Gastrocnemius medialis (tissue), 4 donors: Measurements from ENCODE around the gene TIMM17B. TPM values are rescaled to one million over a fixed set of nuclear protein-coding genes. Genes with fewer than 3 reads are reported as not detected.

Source experiments
- ATAC-seq, 2 donors: fragments of 150-250 bp; one replicate each; pipeline ENCODE4 v1.9.1; 2016
- DNase-seq, 2 donors: peaks; one replicate each; pipeline ENCODE4 v3.0.0-alpha.2; 2019
- H3K27ac ChIP-seq, 4 donors: fragments of 200-600 bp; sonication (generic); 1 replicate in 1 of 4; 2 replicates in 3 of 4; pipeline ENCODE4 v1.5.1; 2016 to 2018; ENCODE audit warnings: mild to moderate bottlenecking in 2 of 4, moderate library complexity in 1 of 4
- H3K27me3 ChIP-seq, 3 donors: fragments of 200-600 bp; sonication (generic) in 2 of 3; 1 replicate in 1 of 3; 2 replicates in 2 of 3; pipeline versions ENCODE4 v1.5.1 to v1.6.0; 2016 to 2019; ENCODE audit warnings: mild to moderate bottlenecking in 1 of 3, moderate library complexity in 1 of 3
- H3K36me3 ChIP-seq, 2 donors: fragments of 200-600 bp; sonication (generic) in 1 of 2; one replicate each; pipeline ENCODE4 v1.5.1; 2017 to 2018
- H3K4me1 ChIP-seq, 2 donors: fragments of 200-600 bp; sonication (generic) in 1 of 2; one replicate each; pipeline ENCODE4 v1.5.1; 2016 to 2017; ENCODE audit warnings: mild to moderate bottlenecking in 2 of 2
- H3K4me3 ChIP-seq, 4 donors: fragments of 200-600 bp; sonication (generic) in 3 of 4; 1 replicate in 1 of 4; 2 replicates in 3 of 4; pipeline ENCODE4 v1.5.1; 2016 to 2019; ENCODE audit warnings: mild to moderate bottlenecking in 2 of 4
- H3K9me3 ChIP-seq, 3 donors: fragments of 200-600 bp; sonication (generic) in 2 of 3; 1 replicate in 1 of 3; 2 replicates in 2 of 3; pipeline ENCODE4 v1.5.1; 2016 to 2019
- POLR2A ChIP-seq, 2 donors: fragments of 450-650 bp; IDR thresholded peaks; one replicate each; pipeline ENCODE4 v1.6.1; 2017; ENCODE audit warnings: antibody characterized with exemption in 2 of 2, mild to moderate bottlenecking in 2 of 2, moderate library complexity in 2 of 2
- in situ Hi-C, 4 donors: fragments of 200-750 bp; cut with MboI; loops; one replicate each; pipeline versions ENCODE4 v1.15.0 to v1.8.0; 2017; ENCODE audit warnings: low sequenced_read_pairs in 4 of 4
- intact Hi-C: fragments of 100-400 bp; cut with DNase I; formaldehyde crosslinking; loops from one replicate; pipeline ENCODE4 v1.15.1; 2023; ENCODE audit warnings: low total_unique reads
- total RNA-seq, 4 donors: library from RNA; depleted of rRNA; stranded (reverse); fragments of >200 nt; gene quantifications; one replicate each; pipeline versions ENCODE4 v1.1.0 to v1.2.3, GENCODE V29; 2016
- TF ChIP-seq, protein P1 (sequence below), 5 experiments: fragments of 450-650 bp in 3 of 5; fragments of 200-600 bp in 2 of 5; sonication (generic) in 2 of 5; IDR thresholded peaks in 4 of 5; conservative IDR thresholded peaks in 1 of 5; 1 replicate in 4 of 5; 2 replicates in 1 of 5; pipeline ENCODE4 v1.5.1; 2016 to 2019; ENCODE audit warnings: antibody characterized with exemption in 5 of 5, mild to moderate bottlenecking in 3 of 5, moderate library complexity in 3 of 5

TIMM17B gene
- total RNA-seq, 4 donors from 2014 or later: 53.3 to 103 (median 68.5) TPM

DNA sequence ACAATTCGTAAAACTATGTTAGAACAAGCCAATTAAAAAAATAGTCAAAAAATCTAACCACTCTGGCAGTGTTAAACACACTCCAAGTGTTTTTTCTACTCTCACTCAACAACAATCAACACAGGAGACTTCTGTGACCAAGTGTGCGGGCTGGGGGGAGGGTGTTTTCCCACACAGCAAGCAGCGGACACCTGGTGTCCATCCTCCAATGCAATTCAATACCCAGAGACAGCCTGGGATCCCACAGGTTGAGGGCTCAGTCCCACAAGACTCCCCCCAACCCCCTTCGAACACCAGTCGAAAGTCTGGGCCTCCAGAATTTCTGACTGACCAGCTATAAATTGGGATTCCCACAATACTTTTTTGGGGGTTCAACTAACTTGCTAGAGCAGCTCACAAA is 29.6 kb upstream of the TIMM17B start:
- H3K27ac ChIP-seq: no peak overlapping the region
- TF ChIP-seq, protein P1, sequence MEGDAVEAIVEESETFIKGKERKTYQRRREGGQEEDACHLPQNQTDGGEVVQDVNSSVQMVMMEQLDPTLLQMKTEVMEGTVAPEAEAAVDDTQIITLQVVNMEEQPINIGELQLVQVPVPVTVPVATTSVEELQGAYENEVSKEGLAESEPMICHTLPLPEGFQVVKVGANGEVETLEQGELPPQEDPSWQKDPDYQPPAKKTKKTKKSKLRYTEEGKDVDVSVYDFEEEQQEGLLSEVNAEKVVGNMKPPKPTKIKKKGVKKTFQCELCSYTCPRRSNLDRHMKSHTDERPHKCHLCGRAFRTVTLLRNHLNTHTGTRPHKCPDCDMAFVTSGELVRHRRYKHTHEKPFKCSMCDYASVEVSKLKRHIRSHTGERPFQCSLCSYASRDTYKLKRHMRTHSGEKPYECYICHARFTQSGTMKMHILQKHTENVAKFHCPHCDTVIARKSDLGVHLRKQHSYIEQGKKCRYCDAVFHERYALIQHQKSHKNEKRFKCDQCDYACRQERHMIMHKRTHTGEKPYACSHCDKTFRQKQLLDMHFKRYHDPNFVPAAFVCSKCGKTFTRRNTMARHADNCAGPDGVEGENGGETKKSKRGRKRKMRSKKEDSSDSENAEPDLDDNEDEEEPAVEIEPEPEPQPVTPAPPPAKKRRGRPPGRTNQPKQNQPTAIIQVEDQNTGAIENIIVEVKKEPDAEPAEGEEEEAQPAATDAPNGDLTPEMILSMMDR (IDR thresholded peaks at IDR 0.05 in 4 of 5, conservative IDR thresholded peaks at IDR 0.05 in 1 of 5): no peak
- TF ChIP-seq POLR2A (IDR thresholded peaks at IDR 0.05): no peak
- H3K36me3 ChIP-seq: peaks cover 0 to 32% of the 10 kb centered on the region in 2 donors
- in situ Hi-C loops (loop anchor here in 1 of 4 donors (25.0 kb wide), 1 partner anchor 290 kb away; no protein-coding TSS in a partner anchor), intact Hi-C loops (no loop called here)
- H3K9me3 ChIP-seq: no peaks in the 10 kb centered on the region
- H3K4me3 ChIP-seq: no peak overlapping the region
- no peaks in the 10 kb centered on the region for H3K27me3 ChIP-seq
- no peaks in the 10 kb centered on the region for H3K4me1 ChIP-seq
- ATAC-seq (no peak), DNase-seq (no peak)

- ATAC-seq (no peak), DNase-seq (no peak)
- intact Hi-C loops (no loop called here), in situ Hi-C loops (no loop called here)
- Histone ChIP-seq H3K36me3 (peaks cover 0 to 17% of the 10 kb centered on the region in 2 donors), H3K4me1 (peaks cover 0 to 4% of the 10 kb centered on the region in 2 donors), H3K27me3 (no peaks in the 10 kb centered on the region), H3K4me3 (no peak overlapping the region), H3K27ac (no peak overlapping the region), H3K9me3 (no peaks in the 10 kb centered on the region)
- no peak for TF ChIP-seq POLR2A (IDR thresholded peaks at IDR 0.05)
- TF ChIP-seq, protein P1 (IDR thresholded peaks at IDR 0.05 in 4 of 5, conservative IDR thresholded peaks at IDR 0.05 in 1 of 5): no peak
These were observed 26.7 kb upstream of the TIMM17B start for GRCh38 chrX:48924270-48924669.

DNA sequence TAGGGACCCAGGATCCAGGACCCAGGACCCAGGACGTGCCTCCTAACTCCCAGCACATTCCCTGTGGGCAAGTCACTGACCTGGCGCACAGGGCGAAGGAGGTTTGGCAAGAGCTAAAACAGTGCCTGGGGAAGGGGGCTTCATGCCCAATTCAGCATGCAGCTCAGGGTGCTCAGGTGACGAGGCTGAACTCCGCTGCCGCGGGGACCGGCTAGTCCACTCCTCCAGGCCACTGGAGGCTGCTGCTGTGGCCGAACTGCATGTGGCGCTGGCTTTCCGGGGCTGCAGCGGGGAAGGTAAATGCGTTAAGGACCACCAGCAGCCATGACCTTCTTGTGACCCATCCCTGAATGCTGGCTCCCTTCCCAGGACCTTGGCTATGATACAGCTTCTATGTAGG is 26.2 kb upstream of the TIMM17B start:
- Histone ChIP-seq H3K36me3 (peaks cover 0 to 17% of the 10 kb centered on the region in 2 donors), H3K27me3 (no peaks in the 10 kb centered on the region), H3K4me1 (peaks cover 0 to 4% of the 10 kb centered on the region in 2 donors), H3K4me3 (no peak overlapping the region), H3K9me3 (no peaks in the 10 kb centered on the region), H3K27ac (no peak overlapping the region)
- ATAC-seq (no peak), DNase-seq (no peak)
- in situ Hi-C loops (no loop called here), intact Hi-C loops (no loop called here)
- TF ChIP-seq, protein P1 (IDR thresholded peaks at IDR 0.05 in 4 of 5, conservative IDR thresholded peaks at IDR 0.05 in 1 of 5): no peak
- TF ChIP-seq POLR2A (IDR thresholded peaks at IDR 0.05): no peak

DNA sequence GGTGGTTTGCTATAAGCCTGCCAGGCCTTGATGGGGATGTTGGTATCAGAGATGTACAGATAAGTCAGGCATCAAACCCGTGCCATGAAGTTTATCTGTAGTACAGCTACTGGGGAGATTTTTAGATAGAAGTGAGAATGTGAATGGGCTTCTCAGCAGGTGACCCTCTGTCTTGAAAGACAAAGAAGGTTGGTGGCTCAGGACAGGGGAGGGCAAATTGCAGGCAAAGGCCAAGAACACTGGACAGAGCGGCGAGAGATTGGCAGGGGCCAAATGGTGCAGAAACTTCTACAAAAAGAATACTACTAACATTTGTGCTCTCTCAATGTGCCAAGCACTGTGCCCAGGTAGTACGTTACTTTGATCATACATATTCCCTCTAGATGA is 23.1 kb upstream of the TIMM17B start:
- H3K9me3 ChIP-seq: no peaks in the 10 kb centered on the region
- ATAC-seq (no peak), DNase-seq (no peak)
- peaks cover 0 to 4% of the 10 kb centered on the region in 2 donors for H3K4me1 ChIP-seq
- H3K36me3 ChIP-seq: peaks cover 0 to 16% of the 10 kb centered on the region in 2 donors
- no peak for TF ChIP-seq POLR2A (IDR thresholded peaks at IDR 0.05)
- TF ChIP-seq, protein P1 (IDR thresholded peaks at IDR 0.05 in 4 of 5, conservative IDR thresholded peaks at IDR 0.05 in 1 of 5): no peak
- no peak overlapping the region for H3K27ac ChIP-seq
- no peak overlapping the region for H3K4me3 ChIP-seq
- in situ Hi-C loops (no loop called here), intact Hi-C loops (no loop called here)
- H3K27me3 ChIP-seq: no peaks in the 10 kb centered on the region
